HepG2 (cell line): ENCODE data around the gene KIAA0232. TPM values are rescaled to one million over a fixed set of nuclear protein-coding genes. Genes with fewer than 3 reads are reported as not detected.

ENCODE experiments used
- AFF4 ChIP-seq: sonication (generic); formaldehyde crosslinking; IDR thresholded peaks from 2 replicates; pipeline ENCODE4 v1.4.0; 2020; ENCODE audit warnings: missing genetic modification reagents
- FOSL1 ChIP-seq: sonication (generic); formaldehyde crosslinking; IDR thresholded peaks from 2 replicates; pipeline ENCODE4 v1.9.0; 2021; ENCODE audit warnings: missing genetic modification reagents, borderline replicate concordance
- GPBP1L1 ChIP-seq: sonication (generic); formaldehyde crosslinking; IDR thresholded peaks from 2 replicates; pipeline ENCODE4 v1.5.0; 2020; ENCODE audit warnings: mild to moderate bottlenecking, missing genetic modification reagents
- HMGXB4 ChIP-seq, 2 experiments: sonication (generic) in 1 of 2; formaldehyde crosslinking in 1 of 2; IDR thresholded peaks; 2 replicates each; pipeline versions ENCODE4 v1.4.0 to v1.6.1; 2018 to 2020; ENCODE audit warnings: missing genetic modification reagents in 2 of 2, borderline replicate concordance in 1 of 2, low read depth in 1 of 2, mild to moderate bottlenecking in 1 of 2, missing biosample characterization in 1 of 2
- HNF1B ChIP-seq: sonication (generic); formaldehyde crosslinking; IDR thresholded peaks from 2 replicates; pipeline ENCODE4 v1.5.1; 2020; ENCODE audit warnings: mild to moderate bottlenecking, moderate library complexity, missing genetic modification reagents
- KDM5A ChIP-seq: fragments of 200-600 bp; sonication (generic); IDR thresholded peaks from 2 replicates; pipeline ENCODE4 v1.7.0; 2018; ENCODE audit warnings: antibody characterized with exemption, mild to moderate bottlenecking, low read length, borderline replicate concordance
- MED8 ChIP-seq: sonication (generic); formaldehyde crosslinking; IDR thresholded peaks from 2 replicates; pipeline ENCODE4 v1.8.1; 2023; ENCODE audit warnings: mild to moderate bottlenecking, missing genetic modification reagents; ENCODE audit not compliant: insufficient replicate concordance
- MIXL1 ChIP-seq: IDR thresholded peaks from 2 replicates; pipeline ENCODE4 v1.6.1; 2016
- SP140L ChIP-seq: sonication (generic); formaldehyde crosslinking; IDR thresholded peaks from 2 replicates; pipeline ENCODE4 v1.4.0; 2020; ENCODE audit warnings: missing genetic modification reagents, borderline replicate concordance
- TOE1 ChIP-seq: sonication (generic); formaldehyde crosslinking; IDR thresholded peaks from 2 replicates; pipeline ENCODE4 v1.4.0; 2020; ENCODE audit warnings: mild to moderate bottlenecking, missing genetic modification reagents
- ZNF260 ChIP-seq: sonication (generic); formaldehyde crosslinking; IDR thresholded peaks from 2 replicates; pipeline ENCODE4 v1.4.0; 2020; ENCODE audit warnings: missing genetic modification reagents, low read depth, mild to moderate bottlenecking, borderline replicate concordance
- ZNF614 ChIP-seq: IDR thresholded peaks from 2 replicates; pipeline ENCODE4 v1.6.1; 2018; ENCODE audit warnings: missing biosample characterization, missing genetic modification reagents, inconsistent platforms, borderline replicate concordance
- ZNF660 ChIP-seq: sonication (generic); formaldehyde crosslinking; IDR thresholded peaks from 2 replicates; pipeline ENCODE4 v1.5.1; 2020; ENCODE audit warnings: mild to moderate bottlenecking, low read depth, missing genetic modification reagents, borderline replicate concordance
- ZNF737 ChIP-seq: sonication (generic); formaldehyde crosslinking; IDR thresholded peaks from 2 replicates; pipeline ENCODE4 v1.5.0; 2020; ENCODE audit warnings: missing genetic modification reagents, mild to moderate bottlenecking, borderline replicate concordance
- ZNF790 ChIP-seq: sonication (generic); formaldehyde crosslinking; IDR thresholded peaks from 2 replicates; pipeline ENCODE4 v1.8.0; 2022; ENCODE audit warnings: missing genetic modification reagents, mild to moderate bottlenecking, borderline replicate concordance
- polyA plus RNA-seq, 8 experiments: library from polyadenylated mRNA; depleted of rRNA in 3 of 8; stranded (reverse) in 7 of 8; unstranded in 1 of 8; fragments of >200 nt; fragmentation: Illumina TruSeq in 4 of 8; extraction: Trizol in 4 of 8; gene quantifications; 2 replicates each; pipeline versions ENCODE4 v1.2.1 to v1.2.3, GENCODE V29; 2011 to 2016; ENCODE audit warnings: low read depth in 4 of 8, missing spikeins in 1 of 8, mixed read lengths in 1 of 8; ENCODE audit not compliant: insufficient read depth in 1 of 8
- total RNA-seq, 5 experiments: library from RNA; depleted of rRNA; stranded (reverse); fragments of >200 nt; fragmentation: Illumina TruSeq; extraction: Trizol; gene quantifications; 2 replicates each; pipeline ENCODE4 v1.2.3, GENCODE V29; 2016; ENCODE audit warnings: low read depth in 1 of 5

KIAA0232 gene
- total and polyA plus RNA-seq, 2 of the 13 experiments (the other 11 are each of a cell fraction or from before 2014, with no cell fraction given) = 7.8 to 17.1 TPM

GRCh38 chr4:6733358-6734164, 49.0 kb upstream of the KIAA0232 start (continued):
- TF ChIP-seq AFF4 (CRISPR knock-in tag) = no peak
- peak; percentile 39 to 43; a peak in 1 of 4 replicates for TF ChIP-seq HMGXB4 (CRISPR knock-in tag; IDR thresholded peaks at IDR 0.05; ENCODE audit: borderline replicate concordance in 1 of 2, low read depth in 1 of 2)
- TF ChIP-seq ZNF660 (CRISPR knock-in tag) = no peak
- TF ChIP-seq ZNF260 (CRISPR knock-in tag) = no peak
- TF ChIP-seq MED8 = peak; percentile 85
- peak; percentile 64; the same call in 1 of the 2 replicates for TF ChIP-seq ZNF614 (CRISPR knock-in tag)
- TF ChIP-seq GPBP1L1 (CRISPR knock-in tag) = no peak
- TF ChIP-seq FOSL1 (CRISPR knock-in tag) = no peak
- peak; percentile 86; the same call in 1 of the 2 replicates for TF ChIP-seq MIXL1 (CRISPR knock-in tag)
- peak; percentile 69 for TF ChIP-seq HNF1B (CRISPR knock-in tag)
- TF ChIP-seq TOE1 (CRISPR knock-in tag) = no peak
- no peak for TF ChIP-seq ZNF737 (CRISPR knock-in tag)
- TF ChIP-seq SP140L (CRISPR knock-in tag) = no peak
- TF ChIP-seq KDM5A = no peak
- no peak for TF ChIP-seq ZNF790 (CRISPR knock-in tag)
